Erythroblast (primary cell): Measurements from ENCODE around the gene EFEMP2.
A peak's percentile ranks its signal among the peaks of the same experiment; 100 is the strongest.

Experiments
- GATA1 ChIP-seq: IDR thresholded peaks from 2 replicates; pipeline ENCODE4 v1.6.1; 2011; ENCODE audit warnings: low read depth, mild to moderate bottlenecking, control low read depth, low read length, moderate library complexity
- POLR2A ChIP-seq: IDR thresholded peaks from 2 replicates; pipeline ENCODE4 v1.6.1; 2011; ENCODE audit warnings: mild to moderate bottlenecking, low read length

GRCh38 chr11:65860278-65861164 lies 12.1 kb downstream of the EFEMP2 start, which contains the start of gene MUS81:
- TF ChIP-seq POLR2A, result peak; percentile 66
- no peak for TF ChIP-seq GATA1
